GM10266 (cell line): ENCODE data around the gene KRT7.

ENCODE experiments used
- DNase-seq: peaks from one replicate; pipeline ENCODE4 v3.0.0; 2012; ENCODE audit errors: extremely low spot score
- TF ChIP-seq, protein P1 (sequence below): IDR thresholded peaks from 2 replicates; pipeline ENCODE4 v1.5.1; 2012; ENCODE audit warnings: mild to moderate bottlenecking, low read depth; ENCODE audit not compliant: control insufficient read depth, insufficient read depth; ENCODE audit errors: missing control alignments

KRT7 gene

DNA sequence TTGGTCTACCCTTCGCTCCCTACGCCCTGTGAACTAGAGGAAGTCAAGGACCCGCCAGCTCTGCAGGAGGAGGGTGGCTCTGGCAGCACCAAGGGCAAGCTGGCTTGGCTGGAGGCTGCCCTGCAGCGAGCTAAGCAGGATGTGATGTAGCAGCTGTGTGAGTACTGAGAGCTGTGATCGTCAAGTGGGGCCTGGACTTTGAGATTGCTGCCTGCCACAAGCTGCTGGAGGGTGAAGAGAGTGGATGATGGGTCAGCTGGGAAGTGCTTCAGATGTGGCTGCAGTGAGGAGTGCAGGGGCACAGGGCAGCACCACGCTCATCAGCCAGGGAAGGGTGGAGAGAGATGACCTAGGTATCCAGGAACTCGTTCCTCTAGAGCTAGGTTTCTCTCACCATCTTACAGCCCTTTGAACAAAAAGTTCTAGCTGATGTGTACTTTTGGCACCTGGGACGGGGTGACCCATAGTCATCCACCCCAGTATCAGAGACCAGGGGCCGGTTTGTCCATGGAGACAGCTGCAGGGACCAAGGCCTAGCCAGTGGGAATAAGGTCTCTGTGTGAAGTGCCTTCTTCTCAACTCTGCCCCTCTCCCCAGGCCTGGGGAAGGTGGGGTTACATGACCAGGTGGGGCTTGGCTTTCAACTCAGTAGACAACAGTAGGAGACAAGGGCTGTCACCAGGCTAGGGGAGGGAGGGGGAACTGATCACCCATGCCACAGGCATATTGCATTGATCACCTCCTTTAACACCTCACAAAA lies 44.6 kb downstream of the KRT7 start:
- TF ChIP-seq, protein P1, sequence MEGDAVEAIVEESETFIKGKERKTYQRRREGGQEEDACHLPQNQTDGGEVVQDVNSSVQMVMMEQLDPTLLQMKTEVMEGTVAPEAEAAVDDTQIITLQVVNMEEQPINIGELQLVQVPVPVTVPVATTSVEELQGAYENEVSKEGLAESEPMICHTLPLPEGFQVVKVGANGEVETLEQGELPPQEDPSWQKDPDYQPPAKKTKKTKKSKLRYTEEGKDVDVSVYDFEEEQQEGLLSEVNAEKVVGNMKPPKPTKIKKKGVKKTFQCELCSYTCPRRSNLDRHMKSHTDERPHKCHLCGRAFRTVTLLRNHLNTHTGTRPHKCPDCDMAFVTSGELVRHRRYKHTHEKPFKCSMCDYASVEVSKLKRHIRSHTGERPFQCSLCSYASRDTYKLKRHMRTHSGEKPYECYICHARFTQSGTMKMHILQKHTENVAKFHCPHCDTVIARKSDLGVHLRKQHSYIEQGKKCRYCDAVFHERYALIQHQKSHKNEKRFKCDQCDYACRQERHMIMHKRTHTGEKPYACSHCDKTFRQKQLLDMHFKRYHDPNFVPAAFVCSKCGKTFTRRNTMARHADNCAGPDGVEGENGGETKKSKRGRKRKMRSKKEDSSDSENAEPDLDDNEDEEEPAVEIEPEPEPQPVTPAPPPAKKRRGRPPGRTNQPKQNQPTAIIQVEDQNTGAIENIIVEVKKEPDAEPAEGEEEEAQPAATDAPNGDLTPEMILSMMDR, result no peak
- no peak for DNase-seq

DNA sequence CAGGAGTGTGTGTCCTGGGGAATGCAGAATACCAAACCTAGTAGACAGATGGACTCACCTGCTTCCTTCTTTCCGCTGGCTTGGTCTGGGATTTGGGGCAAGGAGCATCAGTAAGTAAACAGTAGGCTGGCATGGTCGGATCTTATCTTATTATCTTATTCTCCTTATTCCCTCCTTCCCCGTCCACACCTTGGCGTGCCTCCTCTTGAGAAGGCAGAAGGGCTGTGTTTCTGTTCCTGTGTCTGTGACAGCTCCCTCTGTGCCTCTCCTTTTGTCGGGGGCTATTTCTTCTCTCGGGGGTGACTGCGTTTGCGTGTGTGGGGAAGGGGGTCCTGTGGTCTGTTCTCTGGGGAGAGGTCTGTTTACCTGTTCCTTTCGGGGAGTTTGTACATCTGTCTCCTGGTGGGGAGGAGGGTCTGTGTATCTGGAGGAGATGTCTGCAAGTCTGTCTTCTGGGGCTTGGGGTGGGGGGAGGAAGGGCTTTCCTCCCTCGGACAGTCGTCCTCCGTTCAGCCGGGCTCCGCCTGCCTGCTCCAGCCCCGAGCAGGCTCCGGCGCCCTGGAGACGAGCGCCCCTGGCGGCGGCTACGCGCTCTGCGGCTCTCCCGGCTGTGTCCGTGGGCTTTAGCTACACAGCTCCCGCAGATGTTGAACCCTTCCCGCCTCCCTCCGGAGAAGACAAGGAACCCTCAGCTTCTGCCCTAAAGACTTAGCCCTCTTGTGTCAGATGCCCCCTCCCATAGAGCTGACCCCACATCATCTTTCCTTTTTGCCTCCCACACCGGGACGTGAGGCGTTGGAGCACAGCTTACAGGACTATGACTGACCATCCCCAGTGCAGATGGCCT lies 45.8 kb downstream of the KRT7 start:
- DNase-seq, result peak; percentile 87
- TF ChIP-seq, protein P1, result peak; percentile 99

DNA sequence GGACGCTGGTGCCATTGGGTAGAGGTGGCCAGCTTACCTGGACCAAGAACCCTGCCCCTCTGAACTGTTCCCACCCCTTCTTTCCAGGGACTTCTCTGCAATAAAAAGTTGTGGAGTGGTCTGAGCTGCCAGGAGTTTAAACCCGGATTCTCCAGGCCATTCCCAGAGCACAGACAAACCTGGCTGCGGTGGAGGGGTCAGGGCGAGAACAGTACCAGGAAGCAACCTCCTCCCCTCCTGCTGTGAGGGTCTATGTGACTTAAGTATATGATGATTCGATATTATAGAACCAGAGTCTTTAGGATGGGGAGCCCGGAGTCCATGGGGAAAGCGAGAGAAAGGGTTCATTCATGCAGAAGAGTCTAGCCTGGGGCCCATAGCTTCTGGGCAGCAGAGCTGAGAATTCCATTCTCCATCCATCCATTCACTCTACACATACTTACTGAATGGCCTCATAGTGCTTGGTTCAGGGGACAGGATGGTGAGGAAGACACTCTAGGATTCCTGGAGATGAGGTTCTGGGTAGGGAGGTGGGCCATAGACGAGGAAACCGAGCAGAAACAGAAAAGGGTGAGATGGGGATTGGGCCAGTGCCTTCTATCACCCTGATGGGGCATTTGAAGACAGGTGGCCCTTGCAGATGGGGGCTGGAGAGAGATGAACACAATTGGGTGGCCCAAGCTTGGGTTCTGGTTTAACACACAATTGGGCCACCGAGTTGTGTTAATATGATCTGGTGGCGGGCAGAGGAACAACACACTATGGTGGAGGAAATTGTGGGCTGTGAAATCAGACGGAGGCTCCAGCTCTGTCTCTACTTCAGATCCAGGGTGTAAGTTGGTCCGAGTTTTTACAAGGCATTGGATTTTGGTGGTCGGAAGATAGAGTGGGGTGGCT lies 46.6 kb downstream of the KRT7 start:
- TF ChIP-seq, protein P1, result no peak

DNA sequence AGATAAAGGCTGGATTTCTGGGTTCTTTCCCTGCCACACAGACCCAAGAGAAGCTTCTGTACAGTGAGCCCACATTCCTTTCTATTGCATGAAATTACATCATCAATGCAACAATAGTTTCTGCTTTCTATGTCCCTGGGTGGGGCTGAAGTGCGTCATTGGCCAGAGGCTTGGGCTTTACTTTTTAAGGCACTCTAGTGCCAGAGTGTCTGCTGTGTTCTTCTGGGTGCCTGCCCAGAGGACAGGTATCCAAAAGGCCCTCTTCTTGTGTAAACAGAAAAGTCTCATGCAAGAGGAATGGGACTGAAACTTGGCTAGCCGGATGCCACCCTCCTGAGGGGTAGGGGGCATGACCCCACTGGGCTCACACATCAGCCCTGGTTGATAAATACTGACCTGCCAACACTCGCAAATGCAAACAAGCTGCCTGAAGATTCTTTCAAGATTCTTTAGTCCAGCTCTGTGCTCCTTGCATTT lies 47.3 kb downstream of the KRT7 start:
- no peak for DNase-seq
- TF ChIP-seq, protein P1, result no peak

More for the DNA sequence above, 46.6 kb downstream of the KRT7 start:
- DNase-seq, result no peak

DNA sequence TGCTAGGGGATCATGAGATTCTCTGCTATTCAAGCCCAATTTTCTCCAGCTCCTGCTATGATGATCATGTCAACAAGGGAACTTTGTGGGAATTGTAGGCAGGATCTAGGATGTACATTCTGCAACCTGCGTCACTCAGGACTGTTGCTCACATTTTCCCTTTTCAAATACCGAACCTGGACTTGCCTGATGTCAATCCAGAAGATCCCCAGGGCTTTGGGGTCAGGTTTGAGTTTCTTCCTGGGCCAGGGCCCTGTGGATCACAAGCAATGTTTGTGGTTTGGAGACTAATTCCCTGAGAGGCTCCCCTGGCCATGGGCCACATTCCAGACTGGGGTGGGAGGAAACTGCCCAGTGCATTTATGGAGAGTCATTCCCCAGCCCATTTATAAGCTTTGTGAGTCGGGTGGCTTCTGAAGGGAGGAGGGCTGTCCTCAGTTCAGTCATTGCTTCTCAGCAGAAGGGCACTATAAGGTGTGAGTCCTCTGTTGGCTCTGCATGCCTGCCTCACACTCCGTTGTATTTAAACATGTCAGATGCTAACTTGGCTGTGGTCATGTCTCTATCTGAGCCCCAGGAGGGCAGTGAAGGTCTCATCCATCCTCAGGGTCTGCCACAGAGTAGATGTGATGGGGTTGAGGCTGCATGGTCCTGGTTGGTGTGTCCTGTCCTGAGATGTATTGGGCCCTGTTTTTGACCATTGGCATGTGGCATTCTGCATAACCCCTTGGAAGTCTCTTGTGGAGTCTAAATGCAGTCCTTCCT lies 47.9 kb downstream of the KRT7 start:
- TF ChIP-seq, protein P1, result no peak
- no peak for DNase-seq

DNA sequence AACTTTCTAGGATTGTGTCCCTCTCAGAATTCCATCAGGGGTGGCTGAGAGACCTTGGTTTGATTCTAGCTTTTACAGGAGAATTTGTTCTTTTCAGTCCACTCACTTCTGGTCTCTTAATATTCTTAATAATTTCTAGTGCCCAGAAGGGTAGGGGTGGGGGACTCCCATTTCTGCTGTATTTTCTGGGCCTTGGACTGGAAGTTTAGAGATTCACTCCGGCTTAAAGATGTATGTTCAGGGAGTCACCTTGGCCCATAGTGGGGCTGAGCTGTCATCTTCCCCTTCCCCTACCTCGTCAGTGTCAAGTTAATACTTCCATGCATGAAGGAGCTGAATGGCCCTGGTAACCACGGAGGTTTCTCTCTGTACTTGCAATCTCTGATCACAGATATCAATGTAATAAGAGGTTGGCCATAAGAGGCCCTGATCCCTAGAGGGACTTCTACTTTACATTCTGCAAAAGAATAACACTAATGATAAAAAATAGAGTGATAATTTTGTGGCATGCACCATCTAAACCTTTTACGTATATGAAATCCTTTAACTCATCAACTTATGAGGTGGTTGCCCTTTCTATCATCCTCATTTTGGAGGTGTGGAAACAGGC lies 51.6 kb downstream of the KRT7 start:
- TF ChIP-seq, protein P1, result no peak
- DNase-seq, result no peak
